ENCODE results near the gene OR51B5.

- TF ChIP-seq TCF7 (IDR thresholded peaks at IDR 0.05; ENCODE audit: borderline replicate concordance), result no peak
- TF ChIP-seq, protein P1, sequence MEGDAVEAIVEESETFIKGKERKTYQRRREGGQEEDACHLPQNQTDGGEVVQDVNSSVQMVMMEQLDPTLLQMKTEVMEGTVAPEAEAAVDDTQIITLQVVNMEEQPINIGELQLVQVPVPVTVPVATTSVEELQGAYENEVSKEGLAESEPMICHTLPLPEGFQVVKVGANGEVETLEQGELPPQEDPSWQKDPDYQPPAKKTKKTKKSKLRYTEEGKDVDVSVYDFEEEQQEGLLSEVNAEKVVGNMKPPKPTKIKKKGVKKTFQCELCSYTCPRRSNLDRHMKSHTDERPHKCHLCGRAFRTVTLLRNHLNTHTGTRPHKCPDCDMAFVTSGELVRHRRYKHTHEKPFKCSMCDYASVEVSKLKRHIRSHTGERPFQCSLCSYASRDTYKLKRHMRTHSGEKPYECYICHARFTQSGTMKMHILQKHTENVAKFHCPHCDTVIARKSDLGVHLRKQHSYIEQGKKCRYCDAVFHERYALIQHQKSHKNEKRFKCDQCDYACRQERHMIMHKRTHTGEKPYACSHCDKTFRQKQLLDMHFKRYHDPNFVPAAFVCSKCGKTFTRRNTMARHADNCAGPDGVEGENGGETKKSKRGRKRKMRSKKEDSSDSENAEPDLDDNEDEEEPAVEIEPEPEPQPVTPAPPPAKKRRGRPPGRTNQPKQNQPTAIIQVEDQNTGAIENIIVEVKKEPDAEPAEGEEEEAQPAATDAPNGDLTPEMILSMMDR (IDR thresholded peaks at IDR 0.05 in 2 of 3, conservative IDR thresholded peaks at IDR 0.05 in 1 of 3; ENCODE audit: control insufficient read depth in 2 of 3, extremely low read depth in 1 of 3, insufficient read depth in 1 of 3, low read depth in 3 of 3, low read length in 3 of 3), result no peak
- no peak for TF ChIP-seq POLR2AphosphoS5 (IDR thresholded peaks at IDR 0.05; ENCODE audit: low read length)
- TF ChIP-seq, protein P2, sequence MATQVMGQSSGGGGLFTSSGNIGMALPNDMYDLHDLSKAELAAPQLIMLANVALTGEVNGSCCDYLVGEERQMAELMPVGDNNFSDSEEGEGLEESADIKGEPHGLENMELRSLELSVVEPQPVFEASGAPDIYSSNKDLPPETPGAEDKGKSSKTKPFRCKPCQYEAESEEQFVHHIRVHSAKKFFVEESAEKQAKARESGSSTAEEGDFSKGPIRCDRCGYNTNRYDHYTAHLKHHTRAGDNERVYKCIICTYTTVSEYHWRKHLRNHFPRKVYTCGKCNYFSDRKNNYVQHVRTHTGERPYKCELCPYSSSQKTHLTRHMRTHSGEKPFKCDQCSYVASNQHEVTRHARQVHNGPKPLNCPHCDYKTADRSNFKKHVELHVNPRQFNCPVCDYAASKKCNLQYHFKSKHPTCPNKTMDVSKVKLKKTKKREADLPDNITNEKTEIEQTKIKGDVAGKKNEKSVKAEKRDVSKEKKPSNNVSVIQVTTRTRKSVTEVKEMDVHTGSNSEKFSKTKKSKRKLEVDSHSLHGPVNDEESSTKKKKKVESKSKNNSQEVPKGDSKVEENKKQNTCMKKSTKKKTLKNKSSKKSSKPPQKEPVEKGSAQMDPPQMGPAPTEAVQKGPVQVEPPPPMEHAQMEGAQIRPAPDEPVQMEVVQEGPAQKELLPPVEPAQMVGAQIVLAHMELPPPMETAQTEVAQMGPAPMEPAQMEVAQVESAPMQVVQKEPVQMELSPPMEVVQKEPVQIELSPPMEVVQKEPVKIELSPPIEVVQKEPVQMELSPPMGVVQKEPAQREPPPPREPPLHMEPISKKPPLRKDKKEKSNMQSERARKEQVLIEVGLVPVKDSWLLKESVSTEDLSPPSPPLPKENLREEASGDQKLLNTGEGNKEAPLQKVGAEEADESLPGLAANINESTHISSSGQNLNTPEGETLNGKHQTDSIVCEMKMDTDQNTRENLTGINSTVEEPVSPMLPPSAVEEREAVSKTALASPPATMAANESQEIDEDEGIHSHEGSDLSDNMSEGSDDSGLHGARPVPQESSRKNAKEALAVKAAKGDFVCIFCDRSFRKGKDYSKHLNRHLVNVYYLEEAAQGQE (IDR thresholded peaks at IDR 0.05; ENCODE audit: low read depth, low read length), result no peak
Measured at GRCh38 chr11:5345831-5346230, 2.5 kb upstream of the OR51B5 start.

All from GM12878 (cell line).